ENCODE measurements around the gene TRMT5.

The TRMT5 gene, protein sequence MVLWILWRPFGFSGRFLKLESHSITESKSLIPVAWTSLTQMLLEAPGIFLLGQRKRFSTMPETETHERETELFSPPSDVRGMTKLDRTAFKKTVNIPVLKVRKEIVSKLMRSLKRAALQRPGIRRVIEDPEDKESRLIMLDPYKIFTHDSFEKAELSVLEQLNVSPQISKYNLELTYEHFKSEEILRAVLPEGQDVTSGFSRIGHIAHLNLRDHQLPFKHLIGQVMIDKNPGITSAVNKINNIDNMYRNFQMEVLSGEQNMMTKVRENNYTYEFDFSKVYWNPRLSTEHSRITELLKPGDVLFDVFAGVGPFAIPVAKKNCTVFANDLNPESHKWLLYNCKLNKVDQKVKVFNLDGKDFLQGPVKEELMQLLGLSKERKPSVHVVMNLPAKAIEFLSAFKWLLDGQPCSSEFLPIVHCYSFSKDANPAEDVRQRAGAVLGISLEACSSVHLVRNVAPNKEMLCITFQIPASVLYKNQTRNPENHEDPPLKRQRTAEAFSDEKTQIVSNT

DNA sequence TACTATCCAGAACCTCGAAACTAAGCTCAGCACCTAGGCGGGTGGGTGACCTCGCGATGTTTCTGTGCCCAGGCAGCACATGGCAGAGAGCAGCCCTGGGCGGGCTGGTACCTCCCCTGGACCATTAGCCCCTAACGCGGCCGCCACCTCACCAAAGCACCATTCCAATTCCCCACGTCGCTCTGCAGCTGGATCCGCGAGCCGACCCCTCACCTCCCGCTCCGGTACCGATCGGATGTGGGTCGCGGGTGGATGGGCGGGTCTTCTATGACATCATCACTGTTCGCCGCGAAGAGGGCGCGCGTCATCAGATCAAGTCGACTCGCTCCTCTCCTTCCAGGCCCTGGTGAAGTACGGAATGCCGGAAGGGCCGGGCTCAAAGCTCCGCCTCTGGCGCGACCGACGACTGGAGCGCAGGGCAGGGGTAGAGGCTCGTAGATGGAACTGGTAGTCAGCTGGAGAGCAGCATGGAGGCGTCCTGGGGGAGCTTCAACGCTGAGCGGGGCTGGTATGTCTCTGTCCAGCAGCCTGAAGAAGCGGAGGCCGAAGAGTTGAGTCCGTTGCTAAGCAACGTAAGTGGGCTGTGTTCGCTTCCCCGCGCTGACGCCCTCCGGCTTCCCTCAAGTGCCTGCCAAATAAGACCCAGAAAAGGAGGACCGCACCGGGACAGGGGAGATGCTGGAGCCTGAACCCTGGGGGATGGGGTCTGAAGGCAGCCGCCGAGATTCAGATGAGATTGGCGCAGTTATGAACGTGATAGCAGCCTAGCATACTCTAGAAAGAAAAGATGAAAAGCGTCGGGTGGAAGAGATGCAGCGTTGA lies at the start of gene TRMT5, which contains the start of gene SLC38A6:
TRMT5 (minus strand) TSS at position 269 of the 822 bp plus-strand sequence; CDS start at position 163, 106 bp downstream.
SLC38A6 (plus strand) TSS at position 435 of the 822 bp plus-strand sequence; CDS start at position 468, 33 bp downstream.
- DNase-seq (ENCODE audit: low read depth, low spot score): peak; percentile 94

DNA sequence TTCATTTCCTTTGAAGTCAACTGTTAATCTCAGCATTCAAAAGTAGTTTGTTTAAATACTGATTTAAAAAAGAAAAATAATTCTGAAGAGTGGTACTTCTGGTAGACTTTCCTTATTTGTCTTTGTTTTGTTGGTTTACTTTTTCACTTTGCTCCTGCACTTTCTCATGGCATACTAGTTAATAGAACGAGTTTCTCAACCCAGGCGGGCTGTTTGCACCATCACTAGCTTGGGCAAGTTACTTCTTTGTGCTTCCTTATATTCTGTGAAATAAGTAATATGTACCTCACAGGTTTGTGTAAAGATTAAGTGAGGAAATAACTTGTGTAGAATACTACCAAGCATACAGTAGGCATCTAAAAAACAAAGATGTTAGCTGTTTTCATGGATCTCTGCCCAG lies 45.6 kb upstream of the TRMT5 start:
- DNase-seq (ENCODE audit: low read depth, low spot score): no peak

DNA sequence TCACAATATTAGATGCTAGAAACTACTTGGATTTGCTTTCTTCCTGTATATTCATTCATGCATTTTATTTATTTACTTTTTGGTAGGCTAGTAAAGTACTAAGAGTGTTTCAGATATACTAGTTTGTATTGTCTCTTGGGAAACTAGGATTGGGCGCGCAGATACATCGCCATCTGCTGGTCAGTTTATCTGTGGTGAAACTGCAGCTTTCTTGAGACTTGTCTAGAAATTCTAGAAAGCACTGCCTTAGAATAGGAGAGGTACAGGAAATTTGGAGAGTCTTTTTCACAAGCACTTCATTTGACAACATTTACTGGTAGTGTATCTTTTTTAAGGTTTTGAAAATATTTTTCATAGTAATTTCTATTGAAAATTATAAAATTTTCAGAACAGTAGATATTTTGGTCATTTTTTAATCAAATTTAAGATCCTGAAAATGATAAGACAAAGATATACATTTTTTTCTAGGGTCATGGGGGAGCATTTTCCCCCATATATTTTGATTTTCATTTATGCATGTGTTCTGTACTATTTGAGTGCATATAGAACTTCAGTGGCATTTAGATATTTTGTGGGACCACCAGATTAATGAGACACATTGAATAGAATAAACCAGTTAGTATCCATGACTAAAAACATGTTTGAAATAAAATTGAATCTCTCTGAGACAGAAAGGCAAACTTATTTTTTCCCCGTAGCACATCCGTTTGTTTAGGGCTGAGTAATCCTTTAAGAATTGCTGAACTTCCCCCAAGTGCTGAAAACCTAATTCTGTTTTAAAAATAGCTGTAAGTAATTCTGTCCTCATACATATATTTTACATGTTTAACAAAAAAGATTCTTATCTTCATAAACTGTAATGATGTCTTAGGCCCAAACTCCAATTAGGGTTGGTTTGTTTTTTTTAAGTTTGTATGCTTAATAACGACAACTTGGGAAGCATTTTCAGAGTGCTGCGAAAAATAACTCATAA lies 44.7 kb upstream of the TRMT5 start:
- DNase-seq (ENCODE audit: low read depth, low spot score): peak; percentile 37

DNA sequence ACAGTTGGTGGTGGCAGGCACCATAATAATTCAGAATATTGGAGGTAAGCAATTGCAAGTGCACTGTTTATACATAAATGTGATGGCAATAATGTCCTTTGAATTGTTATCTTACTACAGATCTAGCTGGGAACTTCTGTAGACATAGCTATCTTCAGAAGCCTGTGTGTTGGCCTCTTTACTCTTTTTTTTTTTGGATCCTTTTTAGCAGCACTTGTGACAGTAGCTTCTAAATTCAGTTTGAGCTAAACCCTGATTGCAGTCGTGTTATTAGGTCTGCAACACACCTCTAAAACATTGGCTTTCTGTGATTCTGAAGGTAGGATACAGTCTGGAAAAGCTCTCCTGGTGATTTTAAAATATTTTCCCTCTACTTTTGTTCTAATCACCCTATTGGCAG lies 38.7 kb upstream of the TRMT5 start:
- DNase-seq (ENCODE audit: low read depth, low spot score): no peak

DNA sequence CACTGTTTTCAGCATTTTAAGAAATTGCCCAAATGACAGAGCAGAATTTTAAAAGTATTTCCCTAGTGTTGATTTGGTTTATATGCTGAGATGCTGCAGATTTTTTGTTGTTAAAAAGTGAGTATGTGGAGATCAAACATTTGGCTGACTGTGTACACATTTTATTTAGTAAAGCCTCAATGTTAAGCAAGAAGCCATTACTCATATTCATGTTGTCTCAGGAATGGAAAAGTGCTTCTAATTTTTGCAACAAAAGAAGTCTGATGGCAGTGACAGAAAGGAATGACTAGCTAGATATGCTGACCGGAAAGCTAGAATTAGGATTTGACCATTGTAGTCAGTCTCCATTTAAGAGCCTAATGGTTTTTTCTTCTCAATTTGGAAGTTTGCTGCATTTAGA lies 22.7 kb upstream of the TRMT5 start:
- no peak for DNase-seq (ENCODE audit: low read depth, low spot score)

DNA sequence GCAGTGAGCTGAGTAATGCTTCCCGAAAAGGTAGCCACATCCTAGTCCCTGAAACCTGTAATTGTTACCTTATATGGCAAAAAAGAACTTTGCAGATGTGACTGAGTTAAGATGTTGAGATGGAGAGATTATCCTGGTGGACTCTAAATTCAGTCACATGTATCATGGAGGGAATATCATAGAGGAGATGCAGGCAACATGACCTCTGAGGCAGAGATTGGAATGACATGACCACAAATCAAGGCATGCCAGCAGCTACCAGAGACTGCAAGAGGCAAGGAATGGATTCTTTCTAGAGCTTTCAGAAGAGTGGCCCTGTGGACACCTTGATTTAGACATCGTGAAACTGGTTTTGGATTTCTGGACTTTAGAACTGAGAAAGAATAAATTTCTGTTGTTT lies 18.7 kb upstream of the TRMT5 start:
- DNase-seq (ENCODE audit: low read depth, low spot score): no peak

DNA sequence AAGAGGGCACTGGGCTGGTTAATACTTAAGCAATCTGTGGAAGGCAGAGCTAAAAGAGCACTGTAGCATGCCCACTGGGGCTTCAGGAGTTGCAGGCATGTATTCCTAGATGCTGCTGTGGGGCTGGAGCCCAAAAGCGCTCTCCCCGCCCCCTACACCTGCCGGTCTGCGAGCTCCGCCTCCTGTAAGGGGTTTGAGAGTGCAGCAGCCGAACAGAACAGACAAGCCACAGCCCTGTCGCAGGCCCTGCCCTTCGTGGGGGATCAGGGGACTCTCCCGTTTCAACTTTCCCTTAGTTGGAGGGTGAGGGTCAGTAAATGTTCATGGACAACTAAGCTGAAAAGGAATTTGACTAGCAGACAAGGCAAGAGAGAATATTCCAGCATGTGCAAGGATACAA lies 17.7 kb upstream of the TRMT5 start:
- DNase-seq (ENCODE audit: low read depth, low spot score): no peak

DNA sequence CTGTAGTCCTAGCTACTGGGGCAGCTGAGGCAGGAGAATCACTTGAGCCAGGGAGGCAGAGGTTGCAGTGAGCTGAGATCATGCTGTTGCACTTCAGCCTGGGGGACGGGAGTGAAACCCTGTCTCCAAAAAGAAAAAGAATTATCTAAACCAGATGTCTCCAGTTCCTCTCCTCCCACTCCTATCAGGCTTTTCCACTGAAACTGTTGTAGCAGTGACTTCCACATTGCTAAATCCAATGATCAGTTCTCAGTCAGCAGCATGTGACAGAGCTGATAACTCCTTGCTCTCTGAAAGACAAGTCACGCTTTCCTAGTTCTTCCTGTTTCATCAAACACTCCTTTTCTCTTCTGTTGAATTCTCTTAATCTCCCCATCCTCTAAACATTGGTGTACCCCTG lies 8.7 kb upstream of the TRMT5 start:
- no peak for DNase-seq (ENCODE audit: low read depth, low spot score)

DNA sequence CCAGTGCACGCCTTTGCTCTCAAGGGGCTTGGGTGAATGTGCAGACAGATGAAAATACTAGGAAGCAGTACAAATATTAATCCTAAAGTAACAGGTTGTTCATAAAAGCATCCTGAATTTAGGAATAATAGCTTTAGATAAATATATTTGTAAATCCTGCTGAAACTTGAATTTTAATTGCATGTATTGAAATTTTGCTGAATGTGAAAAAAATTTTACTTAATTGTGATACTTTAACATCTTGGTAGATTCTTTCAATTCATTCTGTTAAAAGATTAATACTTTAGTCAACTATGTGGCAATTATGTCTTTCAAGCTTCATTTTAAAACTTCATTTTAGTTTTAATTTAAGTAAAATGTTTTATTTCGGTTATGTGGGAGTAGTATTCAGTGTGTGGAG lies 5.6 kb upstream of the TRMT5 start:
- DNase-seq (ENCODE audit: low read depth, low spot score): no peak

DNA sequence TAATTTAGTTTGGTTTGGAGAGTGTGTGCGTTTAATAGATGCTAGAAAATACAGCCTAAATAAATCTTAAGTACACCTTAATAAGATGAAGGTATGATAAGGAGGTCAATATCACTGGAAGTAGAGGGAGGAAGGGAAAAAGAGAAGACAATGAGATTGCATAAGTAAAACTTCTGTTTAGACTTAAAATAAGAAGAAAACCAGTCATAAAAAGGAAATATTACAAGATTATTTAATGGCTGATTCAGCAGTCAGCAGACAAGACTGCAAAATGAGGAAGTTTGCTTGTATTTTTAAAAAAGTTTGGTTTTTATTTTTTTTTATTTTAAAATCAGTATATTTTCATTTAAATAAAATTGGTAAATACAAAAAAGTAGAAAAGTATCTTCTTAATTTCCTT lies 3.3 kb upstream of the TRMT5 start:
- no peak for DNase-seq (ENCODE audit: low read depth, low spot score)

DNA sequence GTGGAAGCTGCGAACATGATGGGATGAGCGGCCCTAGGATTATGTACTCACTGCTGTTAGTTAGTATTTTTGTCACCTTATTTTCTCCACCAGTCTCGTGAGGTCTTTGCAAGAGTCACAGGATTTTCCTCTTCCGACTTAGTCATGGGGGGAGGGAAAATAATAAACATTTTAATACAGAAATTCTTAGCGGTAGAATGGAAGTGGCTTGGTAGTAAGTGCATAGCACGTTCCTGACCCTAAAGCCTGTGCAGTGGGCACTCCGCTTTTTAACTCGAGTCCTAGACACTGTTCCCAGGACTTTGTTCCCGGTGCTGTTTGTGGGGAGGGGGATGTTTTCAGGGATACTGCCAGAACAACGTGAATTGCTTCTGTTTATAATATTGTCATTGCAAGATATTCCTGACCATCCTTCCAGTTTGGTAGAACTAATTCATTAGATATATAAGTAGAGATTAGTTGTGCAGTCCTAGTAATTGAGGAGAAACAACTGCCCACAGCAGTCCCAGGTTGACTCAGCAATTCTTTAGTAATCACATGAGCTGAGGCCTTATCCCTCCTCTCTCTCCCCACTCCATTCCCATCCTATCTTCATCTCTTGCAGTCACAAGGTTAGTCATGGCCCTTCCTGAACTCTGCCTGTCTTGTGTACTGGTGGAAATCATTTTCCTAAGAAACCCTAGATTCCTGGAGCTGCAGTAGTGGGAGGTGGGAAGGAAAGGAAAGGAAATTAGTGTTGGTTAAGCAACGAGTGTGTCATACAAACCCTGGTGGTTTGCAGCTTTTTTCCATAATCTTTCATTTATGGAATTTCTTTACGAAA lies 965 bp upstream of the TRMT5 start:
- DNase-seq (ENCODE audit: low read depth, low spot score): peak; percentile 18

DNA sequence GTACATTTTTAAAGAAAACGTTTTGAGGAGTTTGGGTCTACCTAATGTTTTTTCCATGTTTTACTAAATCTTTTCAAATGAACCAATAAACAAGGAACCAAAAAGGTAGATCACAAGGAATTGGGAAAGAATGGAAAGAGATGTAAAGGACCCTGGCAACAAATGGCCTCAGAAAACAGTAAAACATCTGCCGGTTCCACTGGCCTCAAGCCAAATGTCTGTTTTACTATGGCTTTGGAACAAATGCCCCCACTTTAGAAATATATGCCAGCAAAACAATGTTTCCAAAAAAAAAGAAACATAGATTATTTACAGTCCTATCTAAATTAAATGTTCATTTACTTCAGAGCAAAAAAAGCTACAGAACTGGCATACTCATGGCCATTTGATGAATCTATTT lies 3.0 kb downstream of the TRMT5 start:
- DNase-seq (ENCODE audit: low read depth, low spot score): no peak

DNA sequence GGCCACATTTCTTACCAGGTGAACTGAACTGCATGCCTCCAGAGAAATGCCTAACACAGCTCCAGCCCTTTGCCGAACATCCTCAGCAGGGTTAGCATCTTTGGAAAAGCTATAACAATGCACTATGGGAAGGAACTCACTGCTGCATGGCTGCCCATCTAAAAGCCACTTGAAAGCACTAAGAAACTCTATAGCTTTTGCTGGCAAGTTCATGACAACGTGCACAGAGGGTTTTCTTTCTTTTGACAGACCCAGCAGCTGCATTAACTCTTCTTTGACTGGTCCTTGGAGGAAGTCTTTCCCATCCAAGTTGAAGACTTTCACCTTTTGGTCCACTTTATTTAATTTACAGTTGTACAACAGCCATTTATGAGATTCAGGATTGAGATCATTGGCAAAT lies 5.3 kb downstream of the TRMT5 start:
- no peak for DNase-seq (ENCODE audit: low read depth, low spot score)

DNA sequence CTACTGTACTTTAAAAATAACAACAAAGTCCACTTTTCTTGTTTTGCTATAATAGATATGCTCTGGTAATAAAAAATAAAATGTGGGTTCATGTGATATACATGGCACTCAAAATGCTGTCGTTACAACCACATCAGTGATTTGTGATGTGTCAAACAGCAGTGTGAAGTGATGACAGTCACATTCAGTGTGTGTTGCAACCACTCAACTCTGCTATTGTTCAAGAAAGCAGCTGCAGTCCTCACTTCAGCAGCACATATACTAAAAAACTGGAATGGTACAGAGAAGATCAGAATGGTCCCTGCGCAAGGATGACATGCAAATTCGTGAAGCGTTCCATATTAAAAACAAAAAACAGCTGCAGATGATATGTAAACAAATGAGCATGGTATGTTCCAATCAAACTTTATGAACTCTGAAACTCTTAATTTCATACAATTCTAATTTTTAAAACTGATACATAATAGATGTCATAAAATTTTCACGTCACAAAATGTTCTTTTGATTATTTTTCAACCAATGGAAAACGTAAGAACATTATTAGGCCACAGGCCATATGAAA lies 6.7 kb downstream of the TRMT5 start:
- no peak for DNase-seq (ENCODE audit: low read depth, low spot score)

DNA sequence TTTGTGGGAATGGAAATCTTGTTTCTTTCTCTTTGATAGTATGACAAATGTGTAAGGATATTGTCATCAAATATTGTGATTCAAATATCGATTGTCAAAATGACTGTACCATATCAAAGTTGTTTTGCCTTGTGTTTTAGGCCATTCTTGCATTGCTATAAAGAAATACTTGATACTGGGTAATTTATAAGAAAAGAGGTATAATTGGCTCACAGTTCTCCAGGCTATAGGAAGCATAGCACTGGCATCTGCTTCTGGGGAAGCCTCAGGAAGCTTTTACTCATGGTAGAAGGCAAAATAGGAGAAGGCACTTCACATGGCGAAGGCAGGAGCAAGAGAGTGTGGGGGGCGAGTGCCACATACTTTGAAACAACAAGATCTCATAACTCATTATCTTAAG lies 7.8 kb downstream of the TRMT5 start:
- no peak for DNase-seq (ENCODE audit: low read depth, low spot score)

DNA sequence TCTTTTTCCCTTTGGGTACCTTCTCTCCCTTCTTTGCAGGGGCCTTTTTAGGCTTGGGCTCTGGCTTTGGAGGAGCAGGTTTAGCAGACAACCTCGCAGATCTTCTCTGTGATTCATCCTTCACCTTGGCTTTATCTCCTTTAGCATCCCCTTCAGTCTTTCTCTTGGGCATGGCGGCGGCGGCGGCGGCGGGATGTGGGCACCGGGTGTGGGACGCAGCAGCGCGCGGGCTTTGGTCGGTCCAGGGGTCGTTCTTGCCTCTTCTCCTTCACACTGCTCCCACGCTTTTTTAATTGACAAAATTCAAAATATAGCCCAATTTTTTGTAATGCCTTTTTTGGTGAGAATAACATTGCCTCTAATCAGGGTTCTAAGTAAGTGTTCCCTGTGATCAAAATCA lies 8.6 kb downstream of the TRMT5 start:
- DNase-seq (ENCODE audit: low read depth, low spot score): no peak

DNA sequence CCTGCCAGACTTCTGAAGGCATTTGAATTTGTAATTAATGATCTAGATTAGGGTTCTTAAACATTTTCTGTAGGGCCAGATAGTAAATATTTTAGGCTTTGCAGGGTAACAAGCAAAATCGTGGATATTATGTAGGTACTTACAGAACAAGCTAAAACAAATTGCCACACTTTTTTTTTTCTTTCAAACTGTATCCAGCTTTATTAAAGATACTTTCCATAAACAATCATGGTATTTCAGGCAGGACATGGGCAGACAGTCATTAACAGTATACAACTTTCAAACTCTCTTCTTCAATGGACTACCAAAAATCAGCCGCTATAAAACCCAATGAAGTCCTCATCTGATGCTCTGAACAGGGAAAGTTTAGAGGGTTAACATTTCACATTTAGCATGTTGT lies 9.6 kb downstream of the TRMT5 start:
- no peak for DNase-seq (ENCODE audit: low read depth, low spot score)

DNA sequence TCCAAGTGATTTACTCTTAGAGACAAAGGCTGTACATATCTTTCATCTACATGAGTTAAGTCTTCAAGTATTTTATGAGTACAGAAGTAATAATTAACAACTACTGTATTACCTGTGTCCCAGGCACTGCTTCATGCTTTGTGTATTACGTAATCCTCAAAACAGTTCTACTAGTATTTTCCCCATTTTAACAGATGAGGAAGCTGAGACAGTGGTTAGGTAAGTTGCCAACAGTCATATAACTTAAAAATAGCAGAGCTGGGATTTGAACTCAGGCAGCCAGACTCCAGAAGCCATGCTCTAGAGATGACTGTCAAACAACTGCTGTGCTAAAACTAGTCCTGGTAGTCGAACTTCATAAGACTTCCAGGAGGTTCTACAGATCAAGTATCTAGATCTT lies 10.7 kb downstream of the TRMT5 start:
- DNase-seq (ENCODE audit: low read depth, low spot score): no peak

DNA sequence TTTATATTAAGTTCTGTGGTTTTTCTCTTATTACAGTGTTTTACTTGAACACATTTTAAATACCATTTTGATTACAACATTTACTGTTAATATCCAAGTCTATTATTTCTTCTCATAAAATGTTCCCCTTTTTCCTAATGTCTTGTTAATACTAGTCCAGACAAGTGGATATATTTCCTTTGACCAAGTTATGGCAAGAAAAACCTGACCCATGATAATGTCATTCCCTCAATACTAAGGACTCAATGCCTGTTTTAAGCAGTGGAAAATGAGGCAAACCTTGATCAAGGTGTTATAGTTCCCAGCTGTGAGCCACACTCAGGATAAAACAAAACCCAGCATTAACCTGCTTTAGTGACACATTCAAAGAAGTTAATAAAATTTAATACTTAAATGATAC lies 12.2 kb downstream of the TRMT5 start:
- DNase-seq (ENCODE audit: low read depth, low spot score): no peak

DNA sequence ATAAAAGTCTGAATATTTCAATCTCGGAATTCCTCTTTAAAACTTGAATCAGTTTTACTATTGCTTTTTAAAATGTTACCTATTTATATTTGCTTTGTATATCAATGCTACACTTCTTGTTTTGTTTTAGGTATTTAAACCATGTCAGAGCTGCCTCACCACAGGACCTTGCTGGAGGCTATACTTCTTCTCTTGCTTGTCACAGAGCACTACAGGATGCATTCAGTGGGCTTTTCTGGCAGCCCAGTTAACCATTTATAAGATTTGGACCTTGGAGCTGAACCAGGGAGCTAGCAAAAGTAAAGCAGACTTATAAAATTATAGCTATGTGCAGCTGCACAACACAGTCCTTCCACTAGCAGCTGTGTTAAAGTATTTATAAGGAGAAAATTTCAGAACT lies 12.8 kb downstream of the TRMT5 start:
- DNase-seq (ENCODE audit: low read depth, low spot score): no peak
